Measurements from ENCODE around the gene MGAT5B. TPM values are rescaled to one million over a fixed set of nuclear protein-coding genes. Genes with fewer than 3 reads are reported as not detected.

MGAT5B gene
- total and polyA plus RNA-seq, 9 donors: 0.40 to 1.1 (median 0.87) TPM

DNA sequence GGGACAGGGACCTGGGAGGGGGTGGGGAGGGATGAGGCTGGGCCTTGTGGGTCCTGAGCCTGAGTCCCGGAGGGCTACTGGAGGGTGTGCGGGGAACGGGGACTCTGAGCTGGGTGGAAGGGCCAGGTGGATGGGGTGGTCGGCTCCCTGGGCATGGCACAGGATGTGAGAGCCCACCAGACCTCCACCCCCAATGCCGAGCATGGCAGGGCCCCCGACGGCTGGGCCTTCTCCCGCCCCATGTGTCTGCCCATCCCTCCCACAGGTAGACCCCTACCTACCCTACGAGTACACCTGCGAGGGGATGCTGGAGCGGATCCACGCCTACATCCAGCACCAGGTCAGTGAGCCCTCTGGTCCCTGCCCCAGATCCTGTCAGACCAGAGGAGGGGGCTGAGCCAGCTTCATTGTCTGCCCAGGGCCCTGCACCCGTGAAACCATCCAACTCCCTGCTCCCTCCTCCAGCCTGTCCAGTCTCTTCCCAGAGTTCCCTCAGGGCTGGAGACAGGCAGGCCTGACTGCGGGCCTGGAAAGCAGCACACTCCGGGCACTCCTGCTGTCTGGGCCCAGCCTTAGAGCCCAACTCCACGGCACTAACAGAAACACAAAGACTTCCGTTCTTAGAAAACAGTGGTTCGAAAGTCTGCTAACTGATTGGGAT is 78.0 kb downstream of the MGAT5B start:
- Histone ChIP-seq H3K4me1 (ENCODE audit: control insufficient read depth, insufficient read depth, low read length) (peaks cover 6% of the 10 kb centered on the region), H3K36me3 (ENCODE audit: control insufficient read depth, insufficient read depth, low read length) (no peaks in the 10 kb centered on the region), H3K27me3 (ENCODE audit: control insufficient read depth, insufficient read depth, low read length) (peaks cover 11% of the 10 kb centered on the region), H3K4me3 (ENCODE audit: low read length) (no peak overlapping the region), H3K27ac (ENCODE audit: low read length) (no peak overlapping the region), H3K9me3 (replicated peaks; ENCODE audit: control insufficient read depth, low read depth, low read length) (no peaks in the 10 kb centered on the region)
- WGBS (ENCODE audit: insufficient coverage): 79% methylated on average over 11 of the region's 18 CpGs
- DNase-seq: no peak

DNA sequence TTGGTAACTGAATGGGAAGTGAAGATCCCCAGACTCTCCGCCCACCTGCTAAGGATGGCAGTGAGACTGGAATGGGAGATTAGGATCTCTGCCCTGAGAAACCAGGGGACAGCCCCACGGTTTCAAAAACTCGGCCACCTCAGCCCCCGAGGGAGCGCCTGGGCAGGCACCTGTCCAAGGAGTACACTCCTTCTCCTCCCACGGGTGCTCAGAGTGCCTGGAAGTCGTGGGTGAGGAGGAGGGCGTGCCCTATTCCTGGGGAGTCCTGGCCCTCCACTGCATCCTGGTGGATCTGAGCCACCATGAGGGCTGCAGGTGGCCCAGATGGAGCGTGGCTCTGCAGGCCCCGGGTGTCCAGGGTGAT is 78.5 kb downstream of the MGAT5B start:
- peaks cover 6% of the 10 kb centered on the region for H3K4me1 ChIP-seq (ENCODE audit: control insufficient read depth, insufficient read depth, low read length)
- no peak overlapping the region for H3K4me3 ChIP-seq (ENCODE audit: low read length)
- no peaks in the 10 kb centered on the region for H3K36me3 ChIP-seq (ENCODE audit: control insufficient read depth, insufficient read depth, low read length)
- H3K27ac ChIP-seq (ENCODE audit: low read length): no peak overlapping the region
- no peaks in the 10 kb centered on the region for H3K9me3 ChIP-seq (replicated peaks; ENCODE audit: control insufficient read depth, low read depth, low read length)
- H3K27me3 ChIP-seq (ENCODE audit: control insufficient read depth, insufficient read depth, low read length): peaks cover 11% of the 10 kb centered on the region
- WGBS (ENCODE audit: insufficient coverage): 35% methylated on average over 3 of the region's 10 CpGs
- no peak for DNase-seq

DNA sequence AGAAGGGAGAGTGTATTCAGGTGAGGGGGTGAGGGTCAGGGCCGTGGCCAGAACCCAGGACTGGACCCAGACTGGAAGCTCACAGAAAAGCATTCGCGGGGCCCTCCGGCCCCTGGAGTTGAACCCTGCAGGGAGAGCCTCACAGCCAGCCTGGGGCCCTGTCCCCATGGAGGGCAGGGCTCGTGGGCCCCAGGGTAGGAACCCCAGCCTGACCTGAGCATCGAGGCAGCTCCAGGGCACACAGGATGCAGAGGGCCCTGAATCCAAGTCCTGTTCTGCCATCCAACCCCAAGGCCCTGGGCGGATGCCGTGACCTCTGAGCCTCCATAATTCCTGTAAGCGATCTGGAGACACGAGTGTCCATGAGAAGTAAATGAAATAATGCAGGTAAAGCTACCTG is 79.1 kb downstream of the MGAT5B start:
- Histone ChIP-seq H3K4me1 (ENCODE audit: control insufficient read depth, insufficient read depth, low read length) (peaks cover 6% of the 10 kb centered on the region), H3K27me3 (ENCODE audit: control insufficient read depth, insufficient read depth, low read length) (peaks cover 11% of the 10 kb centered on the region), H3K27ac (ENCODE audit: low read length) (no peak overlapping the region), H3K9me3 (replicated peaks; ENCODE audit: control insufficient read depth, low read depth, low read length) (no peaks in the 10 kb centered on the region), H3K4me3 (ENCODE audit: low read length) (no peak overlapping the region), H3K36me3 (ENCODE audit: control insufficient read depth, insufficient read depth, low read length) (no peaks in the 10 kb centered on the region)
- WGBS (ENCODE audit: insufficient coverage): 94% methylated on average over 10 of the region's 10 CpGs
- DNase-seq: no peak

DNA sequence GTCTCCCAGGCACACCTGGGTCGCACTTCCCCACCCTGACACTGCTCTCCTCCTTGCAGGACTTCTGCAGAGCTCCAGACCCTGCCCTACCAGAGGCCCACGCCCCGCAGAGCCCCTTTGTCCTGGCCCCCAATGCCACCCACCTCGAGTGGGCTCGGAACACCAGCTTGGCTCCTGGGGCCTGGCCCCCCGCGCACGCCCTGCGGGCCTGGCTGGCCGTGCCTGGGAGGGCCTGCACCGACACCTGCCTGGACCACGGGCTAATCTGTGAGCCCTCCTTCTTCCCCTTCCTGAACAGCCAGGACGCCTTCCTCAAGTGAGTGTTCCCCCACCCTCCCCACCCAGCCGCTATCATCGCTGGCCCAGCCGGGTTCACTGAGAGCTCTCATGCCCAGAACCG is 79.6 kb downstream of the MGAT5B start:
- Histone ChIP-seq H3K4me3 (ENCODE audit: low read length) (no peak overlapping the region), H3K27ac (ENCODE audit: low read length) (no peak overlapping the region), H3K4me1 (ENCODE audit: control insufficient read depth, insufficient read depth, low read length) (peaks cover 6% of the 10 kb centered on the region), H3K36me3 (ENCODE audit: control insufficient read depth, insufficient read depth, low read length) (no peaks in the 10 kb centered on the region), H3K9me3 (replicated peaks; ENCODE audit: control insufficient read depth, low read depth, low read length) (no peaks in the 10 kb centered on the region), H3K27me3 (ENCODE audit: control insufficient read depth, insufficient read depth, low read length) (peaks cover 11% of the 10 kb centered on the region)
- 88% methylated on average over 9 of the region's 17 CpGs for WGBS (ENCODE audit: insufficient coverage)
- no peak for DNase-seq

DNA sequence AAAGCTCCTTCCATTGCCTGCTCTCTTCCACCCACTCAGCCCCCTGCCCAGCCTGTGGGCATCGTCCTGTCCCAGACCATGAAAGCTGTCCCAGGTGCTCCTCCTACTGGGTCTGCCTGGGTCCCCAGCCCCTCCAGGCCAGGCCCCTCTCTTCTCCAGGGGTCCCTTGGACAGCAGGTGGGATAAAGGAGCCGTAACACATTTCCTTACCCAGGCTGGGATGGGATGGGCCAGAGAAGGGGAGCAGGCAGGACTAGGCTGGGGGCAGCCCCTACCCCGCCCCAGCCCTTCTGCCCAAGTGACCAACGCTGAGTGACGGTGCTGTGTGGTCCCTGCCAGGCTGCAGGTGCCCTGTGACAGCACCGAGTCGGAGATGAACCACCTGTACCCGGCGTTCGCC is 80.1 kb downstream of the MGAT5B start:
- no peaks in the 10 kb centered on the region for H3K9me3 ChIP-seq (replicated peaks; ENCODE audit: control insufficient read depth, low read depth, low read length)
- H3K4me1 ChIP-seq (ENCODE audit: control insufficient read depth, insufficient read depth, low read length): peaks cover 6% of the 10 kb centered on the region
- H3K36me3 ChIP-seq (ENCODE audit: control insufficient read depth, insufficient read depth, low read length): no peaks in the 10 kb centered on the region
- no peak overlapping the region for H3K27ac ChIP-seq (ENCODE audit: low read length)
- no peak for DNase-seq
- 94% methylated on average over 9 of the region's 10 CpGs for WGBS (ENCODE audit: insufficient coverage)
- H3K27me3 ChIP-seq (ENCODE audit: control insufficient read depth, insufficient read depth, low read length): peaks cover 11% of the 10 kb centered on the region
- no peak overlapping the region for H3K4me3 ChIP-seq (ENCODE audit: low read length)

GRCh38 chr17:76948726-76949342 is 80.6 kb downstream of the MGAT5B start:
- peaks cover 6% of the 10 kb centered on the region for H3K4me1 ChIP-seq (ENCODE audit: control insufficient read depth, insufficient read depth, low read length)
- 61% methylated on average over 27 of the region's 27 CpGs for WGBS (ENCODE audit: insufficient coverage)
- DNase-seq: no peak

DNA sequence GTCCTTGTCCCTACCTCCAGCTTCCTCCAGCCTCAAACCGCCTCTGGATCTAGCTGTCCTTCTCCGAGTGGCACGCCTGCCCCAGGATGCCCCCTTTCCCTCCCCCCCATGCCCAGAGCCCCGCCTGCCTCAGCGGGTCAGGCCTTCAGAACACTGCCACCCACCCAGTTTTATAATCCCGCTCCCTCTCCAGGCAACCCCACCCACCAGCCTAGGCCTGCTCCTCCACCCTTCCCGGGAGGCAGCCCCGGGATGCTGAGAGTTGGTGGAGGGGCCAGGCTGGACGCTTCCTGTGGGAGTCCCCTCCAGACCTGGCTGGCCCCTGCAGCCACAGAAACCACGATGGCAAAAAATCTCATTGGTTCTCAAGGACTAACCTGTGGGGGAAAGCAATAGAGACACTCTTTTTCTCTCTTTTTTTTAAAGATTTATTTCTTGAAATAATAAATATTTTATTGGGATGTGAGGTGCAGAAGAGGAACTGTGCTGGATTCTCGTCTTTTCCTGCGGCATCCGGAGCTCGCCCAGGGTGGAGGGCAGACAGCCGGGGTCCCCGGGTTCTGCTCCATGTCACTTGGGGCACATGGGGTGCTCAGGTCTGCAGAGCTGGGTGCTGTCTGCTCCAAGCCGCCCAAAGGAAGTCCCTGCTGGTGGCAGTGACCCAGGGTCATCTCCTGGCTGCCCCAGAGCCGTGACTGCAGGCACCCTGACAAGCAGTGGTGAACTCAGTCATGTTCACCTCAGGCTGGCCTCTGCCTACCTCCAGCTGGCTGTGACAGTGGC is 81.9 kb downstream of the MGAT5B start:
- 56% methylated on average over 14 of the region's 18 CpGs for WGBS (ENCODE audit: insufficient coverage)
- no peak for DNase-seq
- Histone ChIP-seq H3K36me3 (ENCODE audit: control insufficient read depth, insufficient read depth, low read length) (no peaks in the 10 kb centered on the region), H3K27me3 (ENCODE audit: control insufficient read depth, insufficient read depth, low read length) (peaks cover 2% of the 10 kb centered on the region), H3K9me3 (replicated peaks; ENCODE audit: control insufficient read depth, low read depth, low read length) (no peaks in the 10 kb centered on the region), H3K4me3 (ENCODE audit: low read length) (no peak overlapping the region), H3K27ac (ENCODE audit: low read length) (no peak overlapping the region), H3K4me1 (ENCODE audit: control insufficient read depth, insufficient read depth, low read length) (peaks cover 6% of the 10 kb centered on the region)

More at GRCh38 chr17:76948726-76949342, 80.6 kb downstream of the MGAT5B start:
- no peaks in the 10 kb centered on the region for H3K9me3 ChIP-seq (replicated peaks; ENCODE audit: control insufficient read depth, low read depth, low read length)
- H3K4me3 ChIP-seq (ENCODE audit: low read length): no peak overlapping the region
- H3K36me3 ChIP-seq (ENCODE audit: control insufficient read depth, insufficient read depth, low read length): no peaks in the 10 kb centered on the region
- peaks cover 11% of the 10 kb centered on the region for H3K27me3 ChIP-seq (ENCODE audit: control insufficient read depth, insufficient read depth, low read length)
- no peak overlapping the region for H3K27ac ChIP-seq (ENCODE audit: low read length)

DNA sequence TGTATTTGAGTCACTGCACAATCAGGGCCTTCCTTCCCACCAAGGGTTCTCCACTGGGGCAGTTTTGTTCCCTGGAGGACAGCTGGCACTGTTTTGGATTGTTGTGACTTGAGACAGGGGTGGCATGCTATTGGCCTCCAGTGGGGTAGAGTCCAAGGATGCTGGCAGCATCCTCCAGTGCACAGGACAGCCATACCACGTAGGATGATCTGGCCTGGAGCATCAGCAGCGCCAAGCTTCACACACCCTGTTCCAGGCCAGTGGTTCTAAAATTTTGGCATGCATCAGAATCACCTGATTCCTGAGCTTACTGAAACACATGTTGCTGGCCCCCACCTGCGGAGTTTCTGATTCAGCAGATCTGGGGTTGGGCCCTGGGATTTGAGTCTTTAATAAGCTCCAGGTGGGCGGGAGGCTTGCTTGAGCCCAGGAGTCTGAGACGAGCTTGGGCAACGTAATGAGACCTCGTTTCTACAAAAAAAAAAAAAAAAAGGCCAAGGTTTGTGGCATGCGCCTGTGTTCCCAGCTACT is 83.2 kb downstream of the MGAT5B start:
- Histone ChIP-seq H3K27me3 (ENCODE audit: control insufficient read depth, insufficient read depth, low read length) (peaks cover 7% of the 10 kb centered on the region), H3K36me3 (ENCODE audit: control insufficient read depth, insufficient read depth, low read length) (no peaks in the 10 kb centered on the region), H3K27ac (ENCODE audit: low read length) (no peak overlapping the region), H3K9me3 (replicated peaks; ENCODE audit: control insufficient read depth, low read depth, low read length) (no peaks in the 10 kb centered on the region), H3K4me3 (ENCODE audit: low read length) (no peak overlapping the region), H3K4me1 (ENCODE audit: control insufficient read depth, insufficient read depth, low read length) (peaks cover 6% of the 10 kb centered on the region)
- peak; percentile 29 for DNase-seq
- WGBS (ENCODE audit: insufficient coverage): 54% methylated on average over 7 of the region's 8 CpGs

GRCh38 chr17:76952402-76952801 is 84.2 kb downstream of the MGAT5B start:
- Histone ChIP-seq H3K27me3 (ENCODE audit: control insufficient read depth, insufficient read depth, low read length) (peaks cover 13% of the 10 kb centered on the region), H3K4me1 (ENCODE audit: control insufficient read depth, insufficient read depth, low read length) (peaks cover 11% of the 10 kb centered on the region), H3K27ac (ENCODE audit: low read length) (no peak overlapping the region), H3K36me3 (ENCODE audit: control insufficient read depth, insufficient read depth, low read length) (no peaks in the 10 kb centered on the region), H3K9me3 (replicated peaks; ENCODE audit: control insufficient read depth, low read depth, low read length) (no peaks in the 10 kb centered on the region), H3K4me3 (ENCODE audit: low read length) (no peak overlapping the region)
- WGBS (ENCODE audit: insufficient coverage): 57% methylated on average over 2 of the region's 5 CpGs
- DNase-seq: peak; percentile 51

- Histone ChIP-seq H3K36me3 (ENCODE audit: control insufficient read depth, insufficient read depth, low read length) (no peaks in the 10 kb centered on the region), H3K27ac (ENCODE audit: low read length) (no peak overlapping the region)
- WGBS (ENCODE audit: insufficient coverage): 96% methylated on average over 3 of the region's 9 CpGs
These were observed 84.9 kb downstream of the MGAT5B start for GRCh38 chr17:76953066-76953465.

More at GRCh38 chr17:76953066-76953465, 84.9 kb downstream of the MGAT5B start:
- no peak for DNase-seq
- H3K4me1 ChIP-seq (ENCODE audit: control insufficient read depth, insufficient read depth, low read length): peaks cover 18% of the 10 kb centered on the region
- no peaks in the 10 kb centered on the region for H3K9me3 ChIP-seq (replicated peaks; ENCODE audit: control insufficient read depth, low read depth, low read length)
- no peak overlapping the region for H3K4me3 ChIP-seq (ENCODE audit: low read length)
- H3K27me3 ChIP-seq (ENCODE audit: control insufficient read depth, insufficient read depth, low read length): peaks cover 19% of the 10 kb centered on the region
